GM19193 (cell line): ENCODE data around the gene ARHGAP23.

ENCODE experiments used
- POLR2A ChIP-seq: IDR thresholded peaks from 4 replicates; pipeline ENCODE4 v1.6.1; 2011; ENCODE audit not compliant: insufficient read depth, insufficient read length; ENCODE audit errors: extremely low read depth

ARHGAP23 gene

GRCh38 chr17:38460716-38461630 is 32.7 kb downstream of the ARHGAP23 start:
- TF ChIP-seq POLR2A: no peak

GRCh38 chr17:38461683-38462082 is 33.4 kb downstream of the ARHGAP23 start:
- TF ChIP-seq POLR2A: no peak

- TF ChIP-seq POLR2A: no peak
Observed at GRCh38 chr17:38463451-38463858, 35.2 kb downstream of the ARHGAP23 start.

GRCh38 chr17:38464251-38464722 is 36.0 kb downstream of the ARHGAP23 start:
- no peak for TF ChIP-seq POLR2A

GRCh38 chr17:38464723-38465390 is 36.6 kb downstream of the ARHGAP23 start:
- TF ChIP-seq POLR2A: no peak

GRCh38 chr17:38465391-38466345 is 37.4 kb downstream of the ARHGAP23 start:
- no peak for TF ChIP-seq POLR2A

GRCh38 chr17:38466346-38467315 is 38.4 kb downstream of the ARHGAP23 start:
- TF ChIP-seq POLR2A: no peak

GRCh38 chr17:38467491-38467890 is 39.2 kb downstream of the ARHGAP23 start:
- no peak for TF ChIP-seq POLR2A

- no peak for TF ChIP-seq POLR2A
Observed at GRCh38 chr17:38469875-38470274, 41.6 kb downstream of the ARHGAP23 start.

GRCh38 chr17:38476549-38476948 is 48.3 kb downstream of the ARHGAP23 start:
- TF ChIP-seq POLR2A: no peak

- TF ChIP-seq POLR2A: no peak
Observed at GRCh38 chr17:38485146-38485468, 56.8 kb downstream of the ARHGAP23 start.

GRCh38 chr17:38485681-38486298 is 57.5 kb downstream of the ARHGAP23 start:
- TF ChIP-seq POLR2A: peak; percentile 94

- no peak for TF ChIP-seq POLR2A
Observed at GRCh38 chr17:38498353-38498752, 70.1 kb downstream of the ARHGAP23 start.
